ENCODE measurements around the gene H2BW1. TPM values are rescaled to one million over a fixed set of nuclear protein-coding genes. Genes with fewer than 3 reads are reported as not detected.

H2BW1 gene
- polyA plus RNA-seq, 3 donors: not detected

- no peak overlapping the region for H3K4me3 Mint-ChIP-seq
- intact Hi-C loops (cut with micrococcal nuclease): no loop called here
- Histone ChIP-seq H3K4me3 (replicated peaks in 1 of 3; ENCODE audit: low read depth in 2 of 3, low read length in 3 of 3) (no peak overlapping the region), H3K27me3 (ENCODE audit: control insufficient read depth in 2 of 2, insufficient read depth in 2 of 2, low read length in 2 of 2) (no peaks in the 10 kb centered on the region), H3K36me3 (replicated peaks in 1 of 2; ENCODE audit: control insufficient read depth in 1 of 2, insufficient read depth in 2 of 2, low read length in 2 of 2) (no peaks in the 10 kb centered on the region), H2AFZ (ENCODE audit: insufficient read depth, low read depth, low read length, poor library complexity, severe bottlenecking) (no peak overlapping the region), H3K9ac (ENCODE audit: insufficient read depth, low read length, poor library complexity, severe bottlenecking) (no peak overlapping the region), H4K20me1 (ENCODE audit: insufficient read depth, low read length) (no peaks in the 10 kb centered on the region), H3K4me1 (ENCODE audit: control insufficient read depth in 1 of 2, insufficient read depth in 2 of 2, low read length in 2 of 2) (no peaks in the 10 kb centered on the region), H3K27ac (ENCODE audit: low read depth in 1 of 2, low read length in 2 of 2) (no peak overlapping the region), H3K4me2 (replicated peaks; ENCODE audit: extremely low read depth, low read length, poor library complexity, severe bottlenecking) (no peak overlapping the region), H3K9me3 (replicated peaks in 1 of 2; ENCODE audit: control insufficient read depth in 1 of 2, insufficient read depth in 1 of 2, low read length in 2 of 2) (no peaks in the 10 kb centered on the region), H3K79me2 (ENCODE audit: insufficient read depth, low read length) (no peaks in the 10 kb centered on the region)
- H3K27me3 Mint-ChIP-seq (ENCODE audit: low read depth in 3 of 3): peaks cover 0 to 8% (median 0%) of the 10 kb centered on the region in 3 donors
- no peaks in the 10 kb centered on the region for H3K36me3 Mint-ChIP-seq
- H3K4me1 Mint-ChIP-seq: no peaks in the 10 kb centered on the region
- no peak for TF ChIP-seq CTCF (IDR thresholded peaks at IDR 0.05)
- peaks cover 2 to 10% (median 4%) of the 10 kb centered on the region in 7 donors for H3K9me3 Mint-ChIP-seq
- no peak overlapping the region for H3K27ac Mint-ChIP-seq
- no peak for DNase-seq
- WGBS (ENCODE audit: insufficient coverage): 86% methylated on average over 2 of the region's 13 CpGs
These were observed 33.7 kb upstream of the H2BW1 start for GRCh38 chrX:104047171-104047570.

DNA sequence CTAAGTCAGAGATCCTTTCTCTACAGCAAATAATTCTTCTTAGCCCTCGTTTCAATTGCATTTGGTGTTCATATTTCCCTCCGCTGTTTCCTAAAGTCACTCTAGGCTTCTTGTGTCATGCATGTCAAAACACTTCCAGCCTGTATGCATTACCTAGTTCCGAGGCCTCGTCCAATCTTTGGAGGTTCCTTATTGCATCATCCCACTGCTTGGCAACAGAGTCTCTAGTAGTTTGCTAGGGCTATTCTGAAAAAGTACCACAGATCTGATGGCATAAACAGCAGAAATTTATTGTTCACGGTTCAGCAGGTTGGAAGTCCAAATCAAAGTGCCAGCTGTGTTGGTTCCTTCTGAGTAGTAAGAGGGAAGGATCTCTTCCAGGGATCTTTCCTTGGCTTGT is 32.1 kb upstream of the H2BW1 start:
- H3K36me3 ChIP-seq (replicated peaks in 1 of 2; ENCODE audit: control insufficient read depth in 1 of 2, insufficient read depth in 2 of 2, low read length in 2 of 2): no peaks in the 10 kb centered on the region

More for the DNA sequence above, 32.1 kb upstream of the H2BW1 start:
- no peaks in the 10 kb centered on the region for H3K27me3 ChIP-seq (ENCODE audit: control insufficient read depth in 2 of 2, insufficient read depth in 2 of 2, low read length in 2 of 2)
- no peak overlapping the region for H3K4me2 ChIP-seq (replicated peaks; ENCODE audit: extremely low read depth, low read length, poor library complexity, severe bottlenecking)
- H3K79me2 ChIP-seq (ENCODE audit: insufficient read depth, low read length): no peaks in the 10 kb centered on the region
- Mint-ChIP-seq H3K27ac (no peak overlapping the region), H3K4me1 (no peaks in the 10 kb centered on the region), H3K27me3 (ENCODE audit: low read depth in 3 of 3) (peaks cover 0 to 10% (median 0%) of the 10 kb centered on the region in 3 donors), H3K36me3 (no peaks in the 10 kb centered on the region), H3K4me3 (no peak overlapping the region), H3K9me3 (peaks cover 1 to 10% (median 4%) of the 10 kb centered on the region in 7 donors)
- 83% methylated on average over 2 of the region's 5 CpGs for WGBS (ENCODE audit: insufficient coverage)
- H2AFZ ChIP-seq (ENCODE audit: insufficient read depth, low read depth, low read length, poor library complexity, severe bottlenecking): no peak overlapping the region
- H3K27ac ChIP-seq (ENCODE audit: low read depth in 1 of 2, low read length in 2 of 2): no peak overlapping the region
- H3K4me3 ChIP-seq (replicated peaks in 1 of 3; ENCODE audit: low read depth in 2 of 3, low read length in 3 of 3): no peak overlapping the region
- no peak for DNase-seq
- no peaks in the 10 kb centered on the region for H4K20me1 ChIP-seq (ENCODE audit: insufficient read depth, low read length)
- no peak for TF ChIP-seq CTCF (IDR thresholded peaks at IDR 0.05)
- H3K4me1 ChIP-seq (ENCODE audit: control insufficient read depth in 1 of 2, insufficient read depth in 2 of 2, low read length in 2 of 2): no peaks in the 10 kb centered on the region
- no peaks in the 10 kb centered on the region for H3K9me3 ChIP-seq (replicated peaks in 1 of 2; ENCODE audit: control insufficient read depth in 1 of 2, insufficient read depth in 1 of 2, low read length in 2 of 2)
- H3K9ac ChIP-seq (ENCODE audit: insufficient read depth, low read length, poor library complexity, severe bottlenecking): no peak overlapping the region
- intact Hi-C loops (cut with micrococcal nuclease): no loop called here
